Vagina (tissue), 2 donors: ENCODE results near the gene PKM. TPM values are rescaled to one million over a fixed set of nuclear protein-coding genes. Genes with fewer than 3 reads are reported as not detected.
A peak's percentile ranks its signal among the peaks of the same experiment; 100 is the strongest.

ENCODE experiments used
- DNase-seq, 2 donors: peaks; one replicate each; pipeline ENCODE4 v3.0.0-alpha.2; 2017; ENCODE audit errors: extremely low spot score in 2 of 2
- H3K27ac ChIP-seq: fragments of 200-600 bp; sonication (generic); one replicate; pipeline ENCODE4 v1.5.1; 2019
- H3K27me3 ChIP-seq: fragments of 200-600 bp; sonication (generic); one replicate; pipeline ENCODE4 v1.5.1; 2019
- H3K36me3 ChIP-seq, 2 donors: fragments of 200-600 bp; sonication (generic); one replicate each; pipeline ENCODE4 v1.5.1; 2017 to 2019
- H3K4me1 ChIP-seq: fragments of 200-600 bp; sonication (generic); one replicate; pipeline ENCODE4 v1.5.1; 2019
- H3K4me3 ChIP-seq, 2 donors: fragments of 200-600 bp; sonication (generic); 1 replicate in 1 of 2; 2 replicates in 1 of 2; pipeline ENCODE4 v1.5.1; 2016 to 2019
- H3K9me3 ChIP-seq: fragments of 200-600 bp; sonication (generic); one replicate; pipeline ENCODE4 v1.5.1; 2019
- CTCF ChIP-seq, 3 experiments: fragments of 450-650 bp in 2 of 3; fragments of 200-600 bp in 1 of 3; sonication (generic) in 1 of 3; IDR thresholded peaks; one replicate each; pipeline ENCODE4 v1.5.1; 2017 to 2019; ENCODE audit warnings: antibody characterized with exemption in 3 of 3, mild to moderate bottlenecking in 2 of 3, moderate library complexity in 2 of 3
- POLR2A ChIP-seq, 2 donors: fragments of 450-650 bp; IDR thresholded peaks; one replicate each; pipeline ENCODE4 v1.6.1; 2017; ENCODE audit warnings: antibody characterized with exemption in 2 of 2, mild to moderate bottlenecking in 2 of 2, moderate library complexity in 2 of 2
- POLR2AphosphoS5 ChIP-seq, 2 donors: sonication (generic); formaldehyde crosslinking; IDR thresholded peaks; one replicate each; pipeline ENCODE4 v1.9.0; 2017; ENCODE audit warnings: antibody characterized with exemption in 2 of 2, mild to moderate bottlenecking in 2 of 2, low read depth in 1 of 2; ENCODE audit not compliant: insufficient read depth in 1 of 2
- intact Hi-C: fragments of 100-400 bp; cut with DNase I; formaldehyde crosslinking; loops from one replicate; pipeline ENCODE4 v1.15.1; 2023
- total RNA-seq: library from RNA; depleted of rRNA; stranded (reverse); fragments of >200 nt; gene quantifications from one replicate; pipeline ENCODE4 v1.2.3, GENCODE V29; 2016

PKM gene
- total RNA-seq, 1 donor from 2014 or later: 484 TPM

GRCh38 chr15:72222393-72222792 is 8.6 kb downstream of the PKM start:
- Histone ChIP-seq H3K27ac (peak overlapping the region; percentile 28), H3K4me1 (peaks cover 69% of the 10 kb centered on the region), H3K36me3 (peaks cover 2 to 21% of the 10 kb centered on the region in 2 donors), H3K4me3 (no peak overlapping the region), H3K9me3 (no peaks in the 10 kb centered on the region), H3K27me3 (no peaks in the 10 kb centered on the region)
- no peak for DNase-seq
- intact Hi-C loops: no loop called here
- no peak for TF ChIP-seq CTCF (IDR thresholded peaks at IDR 0.05)
- peak; percentile 13 to 39 for TF ChIP-seq POLR2AphosphoS5 (IDR thresholded peaks at IDR 0.05; ENCODE audit: insufficient read depth in 1 of 2, low read depth in 1 of 2)
- TF ChIP-seq POLR2A (IDR thresholded peaks at IDR 0.05): no peak

GRCh38 chr15:72220687-72221086 is 10.3 kb downstream of the PKM start:
- DNase-seq: no peak
- H3K4me3 ChIP-seq: no peak overlapping the region
- H3K9me3 ChIP-seq: no peaks in the 10 kb centered on the region
- intact Hi-C loops: no loop called here
- H3K27ac ChIP-seq: peak overlapping the region; percentile 28
- TF ChIP-seq POLR2A (IDR thresholded peaks at IDR 0.05): no peak
- no peak for TF ChIP-seq CTCF (IDR thresholded peaks at IDR 0.05)
- no peaks in the 10 kb centered on the region for H3K27me3 ChIP-seq
- H3K36me3 ChIP-seq: peaks cover 5 to 38% of the 10 kb centered on the region in 2 donors
- peaks cover 52% of the 10 kb centered on the region for H3K4me1 ChIP-seq

- no peak overlapping the region for H3K27ac ChIP-seq
- DNase-seq: no peak
- no peak for TF ChIP-seq POLR2AphosphoS5 (IDR thresholded peaks at IDR 0.05; ENCODE audit: insufficient read depth in 1 of 2, low read depth in 1 of 2)
- TF ChIP-seq CTCF (IDR thresholded peaks at IDR 0.05): no peak
- TF ChIP-seq POLR2A (IDR thresholded peaks at IDR 0.05): no peak
- peaks cover 20% of the 10 kb centered on the region for H3K4me1 ChIP-seq
- H3K9me3 ChIP-seq: no peaks in the 10 kb centered on the region
- peaks cover 5 to 70% of the 10 kb centered on the region in 2 donors for H3K36me3 ChIP-seq
- no peaks in the 10 kb centered on the region for H3K27me3 ChIP-seq
- intact Hi-C loops: no loop called here
- no peak overlapping the region for H3K4me3 ChIP-seq
Observed at GRCh38 chr15:72217216-72217615, 13.8 kb downstream of the PKM start.

- intact Hi-C loops: no loop called here
- Histone ChIP-seq H3K9me3 (no peaks in the 10 kb centered on the region), H3K36me3 (peaks cover 5 to 81% of the 10 kb centered on the region in 2 donors), H3K27me3 (no peaks in the 10 kb centered on the region), H3K4me3 (no peak overlapping the region), H3K27ac (no peak overlapping the region), H3K4me1 (peaks cover 12% of the 10 kb centered on the region)
- no peak for DNase-seq
- no peak for TF ChIP-seq CTCF (IDR thresholded peaks at IDR 0.05)
- TF ChIP-seq POLR2A (IDR thresholded peaks at IDR 0.05): no peak
- TF ChIP-seq POLR2AphosphoS5 (IDR thresholded peaks at IDR 0.05; ENCODE audit: insufficient read depth in 1 of 2, low read depth in 1 of 2): no peak
Observed at GRCh38 chr15:72216079-72216478, 14.9 kb downstream of the PKM start.

GRCh38 chr15:72207558-72208085 is 23.4 kb downstream of the PKM start:
- peaks cover 16% of the 10 kb centered on the region for H3K4me1 ChIP-seq
- H3K9me3 ChIP-seq: no peaks in the 10 kb centered on the region
- intact Hi-C loops: loop anchor here (10.0 kb wide), 1 partner anchor 67 kb away; the partner anchor contains the start of gene PARP6
- TF ChIP-seq POLR2AphosphoS5 (IDR thresholded peaks at IDR 0.05; ENCODE audit: insufficient read depth in 1 of 2, low read depth in 1 of 2): no peak
- no peak for TF ChIP-seq CTCF (IDR thresholded peaks at IDR 0.05)
- H3K36me3 ChIP-seq: peaks cover 5 to 98% of the 10 kb centered on the region in 2 donors
- H3K4me3 ChIP-seq: no peak overlapping the region
- no peak overlapping the region for H3K27ac ChIP-seq
- H3K27me3 ChIP-seq: no peaks in the 10 kb centered on the region
- no peak for DNase-seq
